DMS 273 (cell line): ENCODE data around the gene CDON.
"Not testable (repeated sequence)": the region's sequence is repeated elsewhere in the genome, so short reads cannot be mapped to it uniquely, and the experiment has no call there.

Experiments used
- DNase-seq: peaks from one replicate; lab custom pipeline; 2025; ENCODE audit not compliant: unreplicated experiment; lab: John Stamatoyannopoulos, UW

The CDON gene

DNA sequence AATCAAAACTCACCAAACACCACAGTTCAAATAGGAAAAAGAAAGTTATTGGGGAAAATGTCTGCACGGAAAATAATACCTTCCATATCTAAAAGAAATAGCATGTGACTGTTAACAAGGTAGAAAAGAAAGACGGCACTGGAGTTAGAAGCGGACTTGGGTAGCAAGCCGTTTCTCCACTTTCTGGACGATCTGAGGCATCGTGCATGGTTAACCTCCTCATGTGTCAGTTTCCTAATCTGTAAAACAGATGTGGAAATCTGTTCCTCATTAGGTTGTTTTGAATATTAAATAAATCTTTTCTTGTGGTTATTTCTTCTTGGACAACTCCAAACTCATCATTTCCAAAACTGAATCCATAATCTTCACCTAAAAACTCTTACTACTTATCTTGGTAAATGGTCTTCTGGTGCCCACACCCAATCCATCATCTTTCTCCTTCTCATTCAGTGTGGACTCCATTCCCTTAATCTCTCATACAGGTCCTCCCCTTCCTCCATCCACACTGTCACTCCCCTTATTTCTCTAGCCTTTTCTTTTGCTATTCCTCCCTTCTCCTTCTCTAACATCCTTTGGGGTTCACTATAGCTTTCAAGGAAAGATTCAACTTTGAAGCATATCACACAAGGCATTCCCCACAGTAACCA is 63.3 kb downstream of the CDON start:
- DNase-seq: no peak

DNA sequence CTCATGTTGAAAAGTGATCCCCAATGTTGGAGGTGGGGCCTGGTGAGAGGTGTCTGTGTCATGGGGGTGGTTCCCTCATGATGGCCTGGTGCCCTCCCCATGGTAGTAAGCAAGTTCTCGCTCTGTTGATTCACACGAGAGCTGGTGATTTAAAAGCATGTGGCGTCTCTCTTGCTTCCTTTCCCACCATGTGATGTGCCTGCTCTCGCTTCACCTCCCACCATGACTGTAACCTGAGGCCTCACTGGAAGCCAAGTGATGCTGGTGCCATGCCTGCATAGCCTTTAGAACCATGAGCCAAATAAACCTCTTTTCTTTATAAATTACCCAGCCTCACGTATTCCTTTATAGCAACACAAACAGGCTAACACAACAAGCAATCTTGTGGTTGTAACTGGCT is 64.4 kb downstream of the CDON start:
- DNase-seq: no peak

DNA sequence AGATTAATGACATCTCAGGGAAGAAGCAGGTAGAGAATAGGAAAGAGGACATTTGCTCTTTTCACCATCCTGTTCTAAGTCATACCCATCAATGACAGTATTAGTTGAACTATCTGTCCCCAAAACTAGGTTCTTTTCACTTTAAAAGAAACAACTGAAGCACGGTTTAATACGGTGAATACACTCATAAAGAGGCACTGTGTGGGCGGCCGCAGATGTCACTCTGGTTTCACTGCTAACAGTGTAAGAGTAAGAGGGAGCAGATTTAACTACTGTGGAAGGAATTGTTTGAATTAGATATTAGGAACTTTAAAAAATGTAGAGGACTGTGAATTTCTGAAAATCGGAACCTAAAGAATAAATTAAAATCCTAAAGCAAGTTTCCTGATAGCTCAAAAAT is 67.4 kb downstream of the CDON start:
- DNase-seq: peak; percentile 2

DNA sequence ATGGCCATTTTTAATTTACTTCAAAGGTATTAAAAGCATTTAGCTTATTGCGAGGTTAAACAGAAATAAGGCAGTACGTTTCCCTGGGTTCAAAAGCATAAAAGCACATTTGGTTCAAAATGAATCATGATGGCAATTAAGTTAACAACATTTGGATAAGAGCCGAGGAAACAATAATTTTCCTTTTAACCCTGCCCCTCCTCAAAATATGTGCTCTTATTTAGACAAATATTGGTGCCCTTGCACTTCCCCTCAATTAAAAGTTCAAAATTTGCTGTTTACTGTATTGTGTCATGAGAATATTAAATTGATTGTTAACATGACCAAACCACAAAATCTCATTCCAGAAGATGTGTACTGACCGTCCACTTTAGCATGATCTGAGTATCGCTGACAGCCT is 68.2 kb downstream of the CDON start:
- DNase-seq: no peak

DNA sequence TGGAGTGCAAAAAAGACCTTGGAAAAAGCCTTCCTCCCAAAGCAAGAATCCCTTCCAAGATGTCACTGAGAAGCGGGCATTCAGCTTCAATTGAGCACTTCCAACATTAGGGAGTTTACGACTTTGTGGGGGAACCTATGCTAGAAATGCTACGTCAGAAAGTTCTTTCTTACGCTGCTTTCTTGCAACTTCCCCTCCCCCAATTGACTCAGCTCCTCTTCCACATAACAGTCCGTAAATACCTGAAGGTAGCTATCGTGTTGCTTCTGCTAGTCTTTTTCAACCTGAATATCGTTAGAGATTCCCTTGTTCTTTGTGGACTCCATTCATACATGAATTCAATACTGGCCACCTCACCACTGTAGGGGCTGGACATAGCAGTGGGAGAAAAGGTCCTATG is 69.8 kb downstream of the CDON start:
- DNase-seq: no peak

DNA sequence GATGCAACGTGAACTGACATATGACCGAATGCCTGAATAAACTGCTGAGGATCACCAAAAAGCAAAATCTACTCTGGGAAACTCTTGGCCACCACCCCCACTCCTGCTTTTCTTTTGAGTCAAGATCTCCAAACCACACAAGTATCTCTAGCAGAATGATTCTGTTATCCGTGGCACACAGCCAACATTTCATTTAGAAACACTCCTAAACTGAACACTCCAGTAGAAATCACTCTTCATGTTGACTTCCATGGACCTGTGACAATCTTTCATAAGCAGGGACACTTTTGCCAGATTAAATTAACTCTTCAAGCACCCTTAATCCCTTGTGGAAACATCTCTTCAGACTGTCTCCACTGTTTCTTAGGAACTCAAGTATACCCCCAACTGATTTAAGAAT is 72.4 kb downstream of the CDON start:
- DNase-seq: peak; percentile 1

DNA sequence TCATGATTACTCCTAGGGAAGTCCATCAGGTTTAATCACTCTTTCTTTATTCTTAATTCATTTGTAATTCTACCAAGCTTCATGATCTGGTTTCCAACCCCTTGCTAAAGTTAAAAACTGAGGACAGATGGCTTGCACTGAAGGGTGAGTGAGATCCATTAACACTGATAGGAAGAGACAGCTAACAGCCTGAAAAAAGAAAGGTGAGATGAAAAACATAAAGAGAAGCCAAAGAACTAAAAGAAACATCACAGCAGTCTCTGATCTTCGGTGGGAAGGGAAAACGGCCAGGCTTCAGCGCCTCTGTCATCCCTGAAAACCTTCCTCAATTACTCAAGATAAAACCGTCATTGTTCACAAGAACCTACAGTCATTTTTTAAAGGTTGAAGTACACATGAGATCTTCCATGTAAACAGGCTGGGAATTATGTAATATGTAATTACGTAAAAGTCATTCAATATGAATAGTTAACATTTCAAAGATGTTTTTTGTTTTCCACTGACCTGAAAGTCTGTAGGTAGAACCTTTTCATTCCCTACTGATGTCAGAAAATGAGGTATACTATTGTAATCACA is 75.5 kb downstream of the CDON start:
- no peak for DNase-seq

DNA sequence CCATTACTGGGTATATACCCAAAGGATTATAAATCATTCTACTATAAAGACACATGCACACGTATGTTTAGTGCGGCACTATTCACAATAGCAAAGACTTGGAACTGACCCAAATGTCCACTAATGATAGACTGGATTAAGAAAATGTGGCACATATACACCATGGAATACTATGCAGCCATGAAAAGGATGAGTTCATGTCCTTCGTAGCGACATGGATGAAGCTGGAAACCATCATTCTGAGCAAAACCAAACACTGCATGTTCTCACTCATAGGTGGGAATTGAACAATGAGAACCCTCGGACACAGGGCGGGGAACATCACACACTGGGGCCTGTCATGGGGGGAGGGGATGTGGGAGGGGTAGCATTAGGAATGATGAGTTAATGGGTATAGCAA is 76.7 kb downstream of the CDON start:
- not testable (repeated sequence) for DNase-seq

DNA sequence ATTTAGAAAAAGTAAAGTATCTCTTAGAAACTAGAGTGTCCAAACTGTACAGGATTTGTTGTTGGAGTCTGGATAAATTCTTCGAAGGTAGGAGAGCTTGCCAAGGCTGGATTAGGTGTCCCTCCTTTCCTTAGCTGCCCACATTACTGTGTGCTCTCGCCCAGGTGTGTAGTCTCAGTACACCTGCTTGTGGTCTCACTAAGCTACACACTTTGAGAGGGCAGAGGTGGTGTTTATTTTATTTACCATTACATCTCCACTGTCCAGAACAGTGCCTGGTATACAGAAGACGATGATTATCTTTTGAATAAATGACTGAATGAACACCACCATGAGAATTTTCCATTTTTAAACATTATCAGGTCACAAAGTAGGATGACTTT is 80.3 kb downstream of the CDON start:
- no peak for DNase-seq

DNA sequence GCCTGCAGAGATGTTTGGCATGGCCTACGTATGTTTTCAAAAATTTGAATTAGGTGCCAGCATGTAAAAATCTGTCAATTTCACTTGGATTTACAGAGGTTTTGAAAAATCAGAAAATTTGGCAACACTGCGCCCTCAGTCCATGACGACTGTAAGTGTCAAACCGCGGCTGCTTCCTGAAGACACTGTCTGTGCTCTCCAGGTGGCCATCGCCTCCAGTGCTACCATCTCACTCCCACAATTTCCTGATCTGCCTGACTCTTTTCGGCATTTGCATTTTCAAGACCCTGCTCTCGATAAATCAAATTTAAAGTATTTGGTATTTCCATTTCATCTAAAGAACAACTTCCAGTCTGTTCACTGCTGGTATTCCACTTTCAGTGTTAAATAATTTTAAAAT is 82.2 kb downstream of the CDON start:
- DNase-seq: no peak

DNA sequence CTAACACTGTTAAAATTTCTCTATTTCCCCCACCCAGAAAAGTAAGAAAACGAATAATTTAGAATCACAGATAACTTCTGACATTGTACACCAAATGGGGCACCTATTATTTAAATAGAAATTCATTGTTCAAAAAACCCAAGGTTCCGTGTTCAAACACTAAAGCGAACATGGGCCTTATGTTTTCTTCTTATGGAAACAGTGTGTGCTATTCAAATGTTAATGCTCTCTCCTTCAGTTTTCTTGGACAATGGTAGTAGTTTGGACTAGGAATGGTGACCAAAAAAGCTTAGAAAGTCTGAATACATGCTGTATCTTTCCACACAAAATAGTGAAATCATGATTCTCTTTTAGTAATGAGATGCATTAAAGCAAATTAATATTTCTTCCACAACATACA is 83.2 kb downstream of the CDON start:
- no peak for DNase-seq

DNA sequence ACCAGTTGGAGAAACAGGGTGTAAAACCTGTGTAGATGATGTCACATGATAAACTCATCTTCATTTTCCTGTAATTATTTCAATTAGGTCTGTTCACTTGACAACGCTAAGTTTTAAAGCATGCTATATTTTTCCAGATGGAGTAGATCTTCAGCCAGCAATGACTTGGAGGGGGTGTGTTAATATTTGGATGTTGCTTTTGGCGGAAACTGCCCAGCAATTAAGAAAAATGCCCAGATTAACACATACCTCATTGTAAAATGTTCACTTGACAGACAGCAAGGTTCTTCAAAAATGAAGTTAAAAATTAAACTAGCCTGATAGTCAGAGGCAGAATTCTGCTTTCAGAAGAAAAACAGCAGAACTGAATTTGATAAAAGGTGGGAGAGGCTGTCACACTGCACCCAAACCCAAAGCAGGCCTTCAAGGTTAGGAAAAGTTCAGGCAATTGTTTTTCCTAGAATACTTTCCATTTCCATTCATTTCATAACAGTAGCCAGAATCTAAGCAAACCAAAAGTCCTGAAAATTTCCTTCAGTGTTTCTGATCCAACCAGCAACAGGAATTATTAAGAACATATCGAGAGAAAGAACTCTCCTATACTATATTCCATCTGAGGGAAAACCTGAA is 83.8 kb downstream of the CDON start:
- DNase-seq: no peak

DNA sequence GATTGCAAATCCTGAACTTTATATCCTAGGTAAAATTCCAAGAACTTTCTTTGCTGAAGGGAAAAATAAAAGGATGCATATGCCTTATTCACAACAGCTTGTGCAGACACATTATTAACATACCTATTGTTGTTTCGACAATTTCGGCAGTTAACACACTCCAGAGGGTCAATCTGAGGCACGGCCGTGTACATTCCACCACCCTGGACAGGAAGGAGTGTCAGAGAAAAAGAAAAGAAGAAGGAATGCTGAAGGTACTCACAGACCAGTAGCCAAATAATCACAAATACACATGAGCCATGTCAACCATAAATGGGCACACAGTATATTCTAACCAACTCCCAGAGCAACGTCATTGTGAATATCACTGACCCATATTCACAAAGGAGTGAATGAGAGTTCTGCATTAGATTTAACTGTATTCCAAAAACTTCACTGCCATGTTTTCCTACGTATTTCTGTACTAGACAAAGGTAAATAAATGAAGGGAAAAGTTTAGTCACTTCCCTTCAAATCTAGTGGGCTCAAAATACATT is 84.4 kb downstream of the CDON start:
- no peak for DNase-seq

DNA sequence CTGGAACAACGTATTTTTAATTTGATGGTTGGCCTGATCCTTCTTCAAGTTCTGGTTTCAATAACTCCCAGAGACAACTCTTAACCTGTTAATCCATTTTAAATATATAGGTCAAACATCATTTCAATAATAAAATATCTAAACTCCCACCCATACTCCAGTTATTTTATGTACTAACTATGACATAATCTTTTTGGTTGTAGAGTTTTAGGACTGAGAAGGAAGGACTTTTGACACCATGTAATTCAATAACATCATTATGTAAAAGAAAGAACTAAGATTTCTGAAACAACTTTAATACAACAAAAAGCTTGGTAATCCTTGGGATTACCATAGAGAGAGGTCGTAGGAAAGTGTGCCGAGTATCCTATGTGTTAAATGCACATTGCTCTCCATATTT is 85.3 kb downstream of the CDON start:
- DNase-seq: no peak

DNA sequence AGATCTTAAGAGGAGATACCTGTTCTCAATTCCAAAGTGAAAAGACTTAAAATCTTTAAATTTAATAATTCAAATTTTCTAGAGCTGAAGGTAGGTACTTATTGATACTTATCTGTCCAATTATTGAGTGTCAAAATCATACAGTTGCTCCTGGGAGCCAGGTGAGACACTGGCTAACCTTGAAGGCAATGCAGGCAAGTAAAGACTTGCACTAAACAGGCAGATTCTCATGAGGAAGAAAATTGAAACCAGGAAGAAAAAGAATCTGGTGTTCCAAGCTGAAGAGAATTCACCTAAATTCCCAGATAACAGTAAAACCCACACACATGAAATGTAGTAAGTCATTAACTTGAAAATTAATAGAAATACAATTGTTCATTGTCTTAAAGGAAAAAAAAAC is 86.5 kb downstream of the CDON start:
- DNase-seq: no peak

DNA sequence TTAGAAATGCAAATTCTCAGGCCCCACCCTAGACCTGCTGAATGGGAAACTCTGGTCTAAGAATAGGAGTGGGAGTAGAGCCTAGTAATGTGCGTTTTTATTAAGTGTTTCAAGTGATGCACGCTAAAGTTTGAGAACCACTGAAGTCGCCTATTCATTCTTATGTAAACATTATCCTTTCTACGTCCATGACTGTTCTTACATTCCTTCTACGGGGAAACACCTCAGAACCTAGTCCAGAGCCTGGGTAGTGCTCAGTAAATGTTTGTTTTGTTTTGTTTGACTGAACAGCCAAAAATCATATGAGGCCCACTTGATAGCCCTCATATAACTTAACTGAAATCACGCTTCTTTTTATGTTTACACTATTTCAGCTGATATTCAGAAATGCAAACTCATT is 87.0 kb downstream of the CDON start:
- DNase-seq: no peak

DNA sequence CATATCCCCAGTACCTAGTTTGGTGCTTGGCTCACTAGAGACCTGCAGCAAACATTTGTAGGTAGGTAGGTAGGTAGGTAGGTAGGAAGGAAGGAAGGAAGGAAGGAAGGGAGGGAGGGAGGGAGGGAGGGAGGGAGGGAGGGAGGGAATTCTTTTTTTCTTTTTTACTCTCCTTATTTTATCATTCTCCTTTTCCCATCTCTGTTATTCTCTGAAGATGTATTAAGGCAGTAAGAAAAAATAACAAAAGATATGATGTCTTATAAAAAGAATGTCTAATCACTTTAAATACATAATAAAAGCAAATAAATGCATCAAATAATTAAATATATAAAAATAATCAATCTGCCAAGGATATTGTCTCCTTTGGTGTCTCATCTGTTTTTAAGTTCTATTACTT is 88.4 kb downstream of the CDON start:
- no peak for DNase-seq

DNA sequence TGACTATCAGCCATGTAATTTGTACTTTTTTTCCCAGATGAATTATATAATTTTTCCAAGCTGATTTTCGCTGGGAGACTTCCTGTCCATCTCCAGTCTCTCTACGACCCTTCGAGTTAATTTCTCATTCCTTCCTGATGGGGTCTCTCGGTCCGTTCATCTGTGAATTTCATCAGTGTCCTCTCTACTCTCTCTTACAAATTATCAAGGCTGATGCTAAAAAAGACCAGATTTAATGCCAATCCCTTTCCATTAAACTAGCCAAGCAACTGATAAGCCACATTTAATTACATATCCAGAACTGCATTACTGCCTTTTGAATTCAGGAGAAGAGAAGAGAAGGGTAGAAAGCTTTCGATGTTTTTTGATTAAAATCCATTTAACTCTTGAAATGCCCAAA is 91.0 kb downstream of the CDON start:
- no peak for DNase-seq

DNA sequence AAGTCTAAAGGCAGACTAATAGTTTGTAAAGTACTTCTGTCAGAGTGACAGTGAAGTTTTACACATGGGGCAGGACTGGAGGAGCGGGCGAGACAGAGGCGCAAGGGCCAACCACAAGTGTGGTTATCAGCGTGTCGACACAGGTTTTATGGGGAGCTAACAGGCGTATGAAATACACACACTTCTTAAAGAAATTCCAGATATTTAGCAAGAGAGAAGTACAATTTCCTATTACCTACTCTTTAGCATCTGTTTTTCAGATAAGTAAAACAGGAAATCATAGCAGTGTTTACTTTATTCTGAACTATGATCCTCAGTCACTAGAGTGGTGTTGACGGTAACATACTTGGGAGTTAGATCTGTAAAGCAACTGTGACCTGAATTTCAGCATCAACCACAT is 94.3 kb downstream of the CDON start:
- DNase-seq: no peak

DNA sequence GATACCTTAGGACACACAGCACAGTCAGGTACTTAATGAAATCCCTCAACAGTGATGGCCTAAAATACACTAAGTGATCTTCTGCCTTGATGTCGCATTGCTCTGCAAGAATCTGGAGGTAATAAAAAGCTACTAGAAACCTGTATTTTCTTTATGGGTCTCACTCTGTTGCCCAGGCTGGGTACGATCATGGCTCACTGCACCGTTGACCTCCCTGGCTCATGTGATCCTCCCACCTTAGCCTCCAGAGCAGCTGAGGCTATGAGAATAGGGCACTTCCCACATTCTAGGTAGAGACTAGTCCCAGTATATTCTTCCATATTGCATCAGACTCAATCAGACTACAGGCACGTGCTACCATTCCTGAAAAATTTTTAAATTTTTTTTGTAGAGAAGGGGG is 95.2 kb downstream of the CDON start:
- DNase-seq: no peak

DNA sequence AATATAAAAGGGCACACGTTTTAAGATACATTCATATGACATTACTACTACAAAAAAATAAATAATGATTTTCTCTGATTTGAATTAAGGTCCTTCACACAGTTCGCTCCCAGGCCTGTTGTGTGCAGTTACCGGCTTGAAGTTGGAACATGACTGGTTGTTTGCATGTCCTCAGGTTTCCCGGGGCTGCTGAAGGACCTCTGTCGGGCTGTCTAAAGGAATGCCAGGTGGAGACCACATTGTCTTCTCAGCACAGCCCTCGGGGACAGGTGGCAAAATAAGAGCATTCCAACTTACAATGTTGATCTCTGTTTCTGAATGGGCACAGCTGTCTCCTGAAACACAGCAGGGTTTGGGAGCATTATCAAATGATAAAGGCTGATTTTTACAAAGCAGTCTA is 101.9 kb downstream of the CDON start:
- DNase-seq: no peak

DNA sequence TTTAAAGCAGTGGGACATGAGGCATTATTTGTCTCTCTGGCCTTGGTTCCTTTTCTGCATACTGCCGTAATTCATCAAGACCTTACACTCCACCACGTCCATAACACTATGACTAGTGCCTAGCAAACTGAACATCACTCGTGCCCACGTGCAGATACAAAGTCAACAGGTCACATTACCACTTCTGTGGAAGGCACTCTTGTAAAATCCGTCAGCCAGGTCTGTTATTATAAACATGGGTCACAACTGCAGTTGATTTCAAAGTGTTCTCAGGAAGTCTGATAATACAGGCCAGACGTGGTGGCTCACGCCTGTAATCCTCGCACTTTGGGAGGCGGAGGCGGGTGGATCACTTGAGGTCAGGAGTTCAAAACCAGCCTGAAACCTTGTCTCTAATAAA is 102.7 kb downstream of the CDON start:
- DNase-seq: no peak

DNA sequence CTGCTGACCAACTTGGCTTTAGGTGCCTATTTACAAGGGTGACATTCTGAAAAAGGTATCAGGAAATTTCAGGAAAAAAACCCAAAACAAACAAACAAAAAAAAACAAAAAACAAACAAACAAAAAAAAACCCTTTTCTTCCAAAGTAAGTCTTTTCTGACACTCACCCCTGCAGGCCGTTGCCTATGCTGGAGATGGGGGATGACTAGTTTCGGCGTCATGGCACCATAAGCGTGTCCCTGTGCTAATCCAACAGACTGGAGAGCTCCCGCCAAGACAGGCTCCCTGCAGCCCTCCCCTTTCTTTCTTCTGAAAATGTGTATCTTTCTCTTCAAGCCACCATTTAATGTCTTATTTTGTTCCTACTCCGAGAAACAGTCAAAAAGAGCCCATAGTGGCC is 103.2 kb downstream of the CDON start:
- DNase-seq: no peak
